Stimulated activated CD4-positive, alpha-beta T cell treated with anti-CD3 and anti-CD28 coated beads, Interleukin-4, amount 100 ng/mL, for 24 hours (primary cell): ENCODE data around the gene CDC42BPG.

Experiments used
- DNase-seq: peaks from one replicate; pipeline ENCODE4 v3.0.0-alpha.2; 2020

Gene CDC42BPG

DNA sequence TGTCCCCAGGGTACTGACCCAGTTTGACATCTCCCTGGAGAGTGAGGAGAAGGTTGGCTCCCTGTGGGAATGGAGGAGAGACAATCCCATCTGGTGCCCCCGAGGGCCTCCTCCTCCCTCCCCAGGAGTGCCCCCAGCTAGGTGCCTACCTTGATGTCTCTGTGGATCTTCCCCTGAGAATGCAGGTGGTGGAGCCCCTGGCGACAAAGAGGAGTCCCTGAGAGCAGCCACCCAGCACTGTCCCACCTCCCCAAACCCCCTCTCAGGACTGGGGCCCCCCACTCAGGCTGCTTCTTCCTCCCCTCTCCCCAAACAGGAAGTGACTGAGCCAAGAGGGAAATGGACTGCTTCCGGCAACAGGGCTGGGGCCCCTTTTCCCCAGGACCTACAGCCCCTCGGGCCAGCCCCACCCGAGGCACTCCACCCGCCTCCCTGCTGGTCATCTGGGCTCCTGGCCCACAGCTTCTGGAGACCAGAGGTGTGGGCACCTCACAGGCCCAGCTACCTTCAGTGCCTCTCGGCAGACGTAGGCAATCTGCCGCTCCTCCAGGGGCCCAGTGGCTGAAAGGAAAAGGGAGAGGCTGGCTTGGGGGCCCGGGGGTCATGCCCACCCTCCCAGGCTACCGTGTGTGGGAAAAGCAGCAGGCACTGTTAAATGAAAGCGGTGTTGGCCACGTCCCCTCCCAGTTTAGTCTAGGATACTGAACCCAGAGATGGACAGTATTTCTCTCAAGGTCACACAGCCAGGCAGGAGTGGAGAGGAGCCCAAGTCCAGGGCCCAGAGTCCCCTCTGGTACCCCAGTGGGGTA lies 42.7 kb downstream of the CDC42BPG start:
- DNase-seq, result no peak

- no peak for DNase-seq
These were observed 43.3 kb downstream of the CDC42BPG start for GRCh38 chr11:64801158-64801464.

DNA sequence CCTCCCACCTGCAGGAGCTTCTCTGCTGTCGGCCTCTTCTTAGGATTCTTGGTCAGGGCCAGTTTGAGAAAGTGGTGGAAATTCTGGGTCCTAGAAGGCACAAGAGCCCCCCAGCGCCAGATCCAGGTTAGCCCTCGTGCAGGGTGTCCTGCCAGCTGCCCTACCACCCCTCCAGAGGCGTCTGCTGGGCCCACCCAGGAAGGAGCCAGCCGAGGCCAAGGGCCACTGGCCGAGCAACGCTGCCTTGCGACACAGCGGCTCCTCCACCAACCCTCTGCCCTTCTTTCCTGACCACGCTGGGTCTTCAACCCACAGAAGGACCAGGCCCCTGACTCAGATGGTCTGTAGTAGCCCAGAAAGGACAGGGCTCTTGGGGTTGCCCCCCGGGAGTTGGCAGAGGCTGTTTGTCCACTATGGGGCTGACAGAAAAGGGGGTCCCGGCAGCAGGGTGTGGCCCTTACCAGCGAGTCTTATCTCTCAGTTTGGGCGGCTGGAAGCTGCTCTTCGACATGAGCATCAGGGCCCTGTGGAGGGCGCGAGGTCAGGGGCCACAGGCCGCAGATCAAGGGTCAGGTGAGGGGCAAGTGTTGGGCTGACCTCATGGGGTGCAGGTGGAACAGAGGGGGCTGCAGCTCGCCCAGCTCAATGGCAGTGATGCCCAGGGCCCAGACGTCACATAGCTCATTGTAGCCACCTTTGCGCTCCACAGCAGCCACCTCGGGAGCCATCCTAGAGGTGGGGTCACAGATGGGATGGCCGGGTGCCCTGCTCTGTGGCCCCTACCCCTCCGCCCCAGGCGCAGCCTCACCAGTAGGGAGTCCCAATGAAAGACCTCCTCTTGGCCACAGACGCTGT lies 43.9 kb downstream of the CDC42BPG start:
- DNase-seq, result no peak

DNA sequence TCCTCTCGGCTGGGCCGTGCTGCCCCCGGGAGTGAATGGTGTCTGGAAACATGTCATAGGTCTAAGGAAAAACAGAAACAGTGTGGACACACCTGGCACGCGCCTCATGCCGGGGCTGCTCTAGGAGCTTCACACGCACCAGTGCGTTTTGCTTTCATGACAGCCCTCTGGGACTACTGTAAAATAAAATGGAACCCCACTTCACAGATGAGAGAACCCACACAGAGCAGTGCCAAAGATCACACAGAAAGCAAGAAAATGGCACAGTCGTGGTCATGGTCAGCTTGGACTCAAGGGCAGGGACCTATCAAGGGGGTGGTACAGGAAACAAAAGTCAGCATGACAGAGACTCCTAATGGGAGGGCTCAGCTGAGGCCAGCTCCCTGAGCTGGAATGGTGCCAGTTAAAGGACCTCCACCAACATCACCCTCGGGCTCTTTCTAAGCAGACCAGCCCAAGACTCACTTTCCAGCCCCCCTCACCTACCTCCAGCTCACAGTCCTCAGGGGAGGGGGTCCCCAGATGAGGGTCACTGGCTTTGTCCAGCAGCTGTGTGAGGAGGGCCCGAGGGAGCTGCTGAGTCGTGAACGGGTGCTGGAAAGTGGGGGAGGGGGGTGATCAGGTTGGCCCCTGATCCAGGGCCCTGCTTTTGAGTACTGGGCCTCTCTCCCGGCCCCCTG lies 44.7 kb downstream of the CDC42BPG start:
- DNase-seq, result no peak

- no peak for DNase-seq
These were observed 45.2 kb downstream of the CDC42BPG start for GRCh38 chr11:64799256-64799622.

- no peak for DNase-seq
These were observed 47.5 kb downstream of the CDC42BPG start for GRCh38 chr11:64796757-64797541.

GRCh38 chr11:64796047-64796756 lies 48.3 kb downstream of the CDC42BPG start:
- no peak for DNase-seq

- no peak for DNase-seq
These were observed 49.9 kb downstream of the CDC42BPG start for GRCh38 chr11:64794526-64794925.

- DNase-seq, result no peak
These were observed 50.9 kb downstream of the CDC42BPG start for GRCh38 chr11:64793271-64794160.

GRCh38 chr11:64792482-64792881 lies 52.0 kb downstream of the CDC42BPG start:
- DNase-seq, result no peak

DNA sequence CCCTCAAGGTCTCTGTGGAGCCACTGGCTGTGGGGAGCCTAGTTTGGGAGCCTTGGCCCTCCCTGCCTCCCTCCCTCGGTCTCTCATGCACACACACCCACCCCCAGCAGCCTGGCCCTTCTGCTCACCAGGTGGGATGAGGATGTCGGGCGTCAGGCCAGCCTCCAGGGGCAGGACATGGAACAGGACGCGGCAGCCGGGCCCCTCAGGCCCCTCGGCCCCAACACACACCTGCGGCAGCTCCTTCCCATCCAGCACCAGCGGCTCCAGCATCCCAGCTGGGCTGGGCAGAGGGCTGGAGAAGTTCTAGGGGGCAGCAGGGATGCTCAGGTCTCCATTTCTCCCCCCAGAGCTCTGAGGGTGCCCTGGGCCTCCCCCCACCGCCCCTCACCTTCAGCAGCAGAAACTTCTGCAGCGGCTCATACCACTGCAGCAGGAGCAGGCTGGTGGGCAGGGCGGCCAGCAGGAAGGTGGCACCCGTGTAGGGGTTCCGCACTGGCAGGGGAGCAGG lies 52.6 kb downstream of the CDC42BPG start:
- no peak for DNase-seq

DNA sequence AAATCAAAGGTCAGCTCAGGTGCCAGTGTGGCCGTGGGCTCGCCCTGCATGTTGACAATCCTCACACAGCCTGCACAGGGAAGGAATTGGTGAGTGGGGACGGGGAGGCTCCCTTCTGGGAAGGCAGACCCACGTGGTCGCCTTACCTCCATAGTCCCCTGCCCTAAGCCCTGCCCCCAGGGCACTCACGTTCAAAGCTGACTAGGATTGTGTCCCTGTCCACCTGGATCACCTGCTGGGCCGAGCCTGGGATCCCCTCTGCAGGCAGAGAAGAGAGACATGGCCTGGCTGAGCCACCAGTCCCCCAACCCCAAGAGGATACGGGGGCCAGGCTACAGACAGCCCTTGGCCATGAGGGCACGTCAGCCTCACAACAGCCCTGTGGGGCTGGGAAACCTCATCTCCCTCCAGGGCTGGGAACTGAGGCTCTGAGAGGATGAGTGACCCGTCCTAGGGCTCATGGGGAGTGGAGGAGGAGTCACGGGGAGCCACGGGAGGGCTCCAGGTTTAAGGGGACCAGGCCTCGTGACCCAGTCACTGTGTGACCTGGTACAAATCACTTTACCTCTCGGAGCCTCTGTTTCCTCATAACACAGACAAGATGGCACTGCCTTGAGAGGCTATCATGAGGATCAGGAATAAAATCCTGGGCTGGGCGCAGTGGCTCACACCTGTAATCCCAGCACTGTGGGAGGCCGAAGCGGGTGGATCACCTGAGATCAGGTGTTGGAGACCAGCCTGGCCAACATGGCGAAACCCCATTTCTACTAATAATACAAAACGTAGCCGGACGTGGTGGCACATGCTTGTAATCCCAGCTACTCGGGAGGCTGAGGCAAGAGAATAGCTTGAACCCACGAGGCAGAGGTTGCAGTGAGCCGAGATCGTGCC lies 54.0 kb downstream of the CDC42BPG start:
- no peak for DNase-seq

DNA sequence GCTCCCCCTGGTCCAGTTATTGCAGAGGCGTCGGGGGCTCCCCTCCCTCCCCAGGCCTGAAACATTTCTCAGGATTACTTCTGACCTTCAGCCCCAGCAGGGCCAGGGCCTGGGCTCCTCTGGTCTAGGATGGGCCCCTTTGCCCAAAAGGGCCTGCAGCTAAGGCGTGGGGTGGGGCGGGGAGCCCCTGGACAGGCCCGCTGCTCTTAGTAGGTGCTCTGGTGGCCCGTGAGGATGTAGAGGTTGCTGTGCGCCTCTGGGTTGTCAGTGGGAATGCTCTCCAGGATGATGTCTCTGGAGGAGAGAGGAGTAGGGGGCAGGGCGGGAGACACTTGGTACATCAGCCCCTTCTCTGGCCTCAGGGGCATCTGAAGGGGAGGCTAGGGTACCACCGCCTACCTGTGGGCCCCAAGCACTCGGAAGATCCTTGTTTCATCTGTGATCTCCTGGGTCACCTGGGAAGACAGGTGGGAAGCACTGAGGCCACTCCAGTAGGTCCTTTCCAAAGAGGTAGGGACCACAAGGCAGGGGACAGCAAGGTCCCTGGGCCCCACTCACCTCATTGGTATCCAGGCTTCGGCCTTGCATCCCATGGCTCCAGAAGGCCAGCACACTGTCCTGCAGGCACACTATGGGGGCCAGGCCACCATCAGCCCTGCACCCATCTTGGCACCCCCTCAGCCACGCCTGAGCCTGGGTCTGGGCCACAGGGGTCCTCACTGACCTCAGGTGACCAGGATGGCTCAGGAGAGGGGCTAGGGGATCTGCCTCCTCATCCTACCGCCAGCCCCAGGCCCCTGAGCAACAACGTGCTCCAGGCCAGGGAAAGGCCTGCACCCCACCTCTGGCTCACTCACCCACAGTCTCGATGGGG lies 54.9 kb downstream of the CDC42BPG start:
- no peak for DNase-seq

GRCh38 chr11:64788321-64789215 lies 55.9 kb downstream of the CDC42BPG start:
- DNase-seq, result no peak

DNA sequence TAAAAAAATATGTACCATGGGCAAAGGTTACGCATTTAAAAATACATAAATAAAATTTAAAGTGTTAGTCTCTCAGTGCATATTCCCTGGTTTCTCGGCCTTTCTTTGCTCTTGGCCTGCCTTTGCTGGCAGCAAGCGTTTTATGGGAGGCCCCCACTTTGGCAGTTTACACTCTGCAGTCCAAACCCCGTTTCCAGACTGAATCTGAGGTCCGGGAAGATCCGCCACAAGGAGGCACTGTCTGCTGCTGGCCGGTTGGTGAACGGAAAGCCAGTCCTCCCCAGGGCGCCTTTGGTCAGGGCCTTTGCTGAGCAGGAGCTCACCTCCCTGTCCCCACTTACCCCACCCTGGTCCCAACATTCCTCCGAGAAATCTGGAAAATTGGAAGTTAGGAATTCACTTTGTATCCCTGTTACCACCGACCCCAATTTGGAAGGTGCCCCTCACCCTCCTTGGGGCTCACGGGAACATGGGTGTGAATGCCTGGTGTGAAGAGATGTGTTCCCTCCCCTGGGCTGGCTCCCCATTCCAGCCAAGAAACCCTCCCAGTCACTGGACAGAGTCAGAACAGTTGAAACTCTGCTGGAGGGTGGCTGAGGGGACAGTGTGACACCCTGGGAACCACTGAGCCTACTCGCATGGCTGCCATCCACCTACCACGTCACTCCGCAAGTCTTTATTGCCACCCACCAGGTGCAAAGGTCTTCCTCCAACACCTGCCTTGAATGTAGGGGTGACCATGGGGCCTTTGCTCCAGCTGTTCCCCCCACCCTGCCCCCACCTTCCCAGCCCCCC lies 56.7 kb downstream of the CDC42BPG start:
- DNase-seq, result peak; percentile 66

DNA sequence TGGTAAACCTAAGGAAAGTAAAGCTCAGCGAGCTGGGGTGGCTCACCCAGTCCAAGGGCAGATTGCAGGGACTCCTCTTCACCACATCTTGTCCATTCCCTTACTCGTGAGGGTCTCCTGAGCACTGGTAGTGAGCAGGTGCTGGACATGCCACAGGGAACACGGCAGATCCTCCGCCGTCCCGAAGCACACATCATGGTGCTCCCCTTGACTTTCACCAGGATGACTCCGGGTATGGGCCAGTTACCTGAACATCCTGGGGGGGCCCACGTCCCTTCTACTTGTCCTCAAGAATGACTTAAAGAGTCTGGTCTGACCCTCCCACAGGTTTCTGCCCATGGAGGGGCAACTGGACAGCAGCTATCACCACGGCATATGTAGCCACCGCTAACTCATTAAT lies 58.1 kb downstream of the CDC42BPG start:
- DNase-seq, result no peak
